ENCODE results near the gene PRODH. TPM values are rescaled to one million over a fixed set of nuclear protein-coding genes. Genes with fewer than 3 reads are reported as not detected.
A peak's percentile ranks its signal among the peaks of the same experiment; 100 is the strongest.
"Not testable (repeated sequence)": the region's sequence is repeated elsewhere in the genome, so short reads cannot be mapped to it uniquely, and the experiment has no call there.

PRODH gene
- total RNA-seq, 3 donors from 2014 or later, result 4.9 to 7.5 (median 5.3) TPM

- H3K9me3 ChIP-seq; H3K4me3 ChIP-seq; ATAC-seq; H3K36me3 ChIP-seq (ENCODE audit: low read depth); intact Hi-C loops (cut with DNase I, micrococcal nuclease); H3K4me1 ChIP-seq (ENCODE audit: low read depth): not testable (repeated sequence)
- DNase-seq, result peak in 1 of 3 donors; percentile 12
These were observed 21.7 kb upstream of the PRODH start for GRCh38 chr22:18957621-18958320.

- H3K4me1 ChIP-seq (ENCODE audit: low read depth); H3K9me3 ChIP-seq; ATAC-seq; H3K4me3 ChIP-seq; intact Hi-C loops (cut with DNase I, micrococcal nuclease); H3K36me3 ChIP-seq (ENCODE audit: low read depth): not testable (repeated sequence)
- peak in 1 of 3 donors; percentile 10 for DNase-seq
These were observed 20.9 kb upstream of the PRODH start for GRCh38 chr22:18956956-18957355.

- H3K9me3 ChIP-seq; intact Hi-C loops (cut with DNase I, micrococcal nuclease); H3K4me3 ChIP-seq; ATAC-seq; H3K4me1 ChIP-seq (ENCODE audit: low read depth); H3K36me3 ChIP-seq (ENCODE audit: low read depth): not testable (repeated sequence)
- DNase-seq, result peak in 2 of 3 donors; percentile 14 to 32
These were observed 20.2 kb upstream of the PRODH start for GRCh38 chr22:18956121-18956895.

- H3K4me3 ChIP-seq, result no peak overlapping the region
- H3K4me1 ChIP-seq (ENCODE audit: low read depth), result no peaks in the 10 kb centered on the region
- TF ChIP-seq CTCF (IDR thresholded peaks at IDR 0.05), result no peak
- H3K36me3 ChIP-seq (ENCODE audit: low read depth), result no peaks in the 10 kb centered on the region
- intact Hi-C loops (cut with DNase I, micrococcal nuclease), result no loop called here
- DNase-seq (peak in 2 of 3 donors; percentile 14 to 28), ATAC-seq (no peak)
- H3K9me3 ChIP-seq, result no peaks in the 10 kb centered on the region
These were observed 19.6 kb upstream of the PRODH start for GRCh38 chr22:18955696-18956095.

GRCh38 chr22:18954990-18955571 lies 19.0 kb upstream of the PRODH start:
- Histone ChIP-seq H3K36me3 (ENCODE audit: low read depth) (no peaks in the 10 kb centered on the region), H3K9me3 (no peaks in the 10 kb centered on the region), H3K4me1 (ENCODE audit: low read depth) (no peaks in the 10 kb centered on the region), H3K4me3 (no peak overlapping the region)
- intact Hi-C loops (cut with DNase I, micrococcal nuclease), result no loop called here
- no peak for TF ChIP-seq CTCF (IDR thresholded peaks at IDR 0.05)
- DNase-seq (peak in 2 of 3 donors; percentile 21 to 35), ATAC-seq (no peak)

- ATAC-seq, result peak; percentile 87
These were observed 18.4 kb upstream of the PRODH start for GRCh38 chr22:18954303-18954989.

GRCh38 chr22:18953128-18953527 lies 17.0 kb upstream of the PRODH start:
- H3K36me3 ChIP-seq (ENCODE audit: low read depth); H3K4me1 ChIP-seq (ENCODE audit: low read depth); intact Hi-C loops (cut with DNase I, micrococcal nuclease); H3K9me3 ChIP-seq; ATAC-seq; H3K4me3 ChIP-seq: not testable (repeated sequence)
- DNase-seq, result peak in 2 of 3 donors; percentile 10 to 32

More at GRCh38 chr22:18954303-18954989, 18.4 kb upstream of the PRODH start:
- H3K4me1 ChIP-seq (ENCODE audit: low read depth); intact Hi-C loops (cut with DNase I, micrococcal nuclease); H3K36me3 ChIP-seq (ENCODE audit: low read depth); H3K4me3 ChIP-seq; H3K9me3 ChIP-seq: not testable (repeated sequence)
- peak; percentile 66 for TF ChIP-seq CTCF (IDR thresholded peaks at IDR 0.05)
- peak; percentile 60 to 86 (median 75) for DNase-seq
